CD4-positive, alpha-beta T cell treated with Interferon alpha-2 for 1 hour (primary cell): Measurements from ENCODE around the gene ATOSA.

Source experiments
- DNase-seq, 2 donors: peaks; one replicate each; pipeline ENCODE4 v3.0.0-alpha.2; 2020 to 2022

The ATOSA gene

GRCh38 chr15:52679232-52680040 lies at the start of gene ATOSA:
ATOSA (minus strand) TSS chr15:52679388; CDS start chr15:52678021, 1,367 bp downstream.
- DNase-seq: peak; percentile 91 to 94

GRCh38 chr15:52728899-52729298 lies 49.7 kb upstream of the ATOSA start:
- no peak for DNase-seq

- DNase-seq: no peak
Measured at GRCh38 chr15:52727815-52728214, 48.6 kb upstream of the ATOSA start.

GRCh38 chr15:52726195-52726594 lies 47.0 kb upstream of the ATOSA start:
- DNase-seq: no peak

GRCh38 chr15:52718551-52718950 lies 39.4 kb upstream of the ATOSA start:
- DNase-seq: no peak

- DNase-seq: no peak
Measured at GRCh38 chr15:52717924-52718323, 38.7 kb upstream of the ATOSA start.

- DNase-seq: no peak
Measured at GRCh38 chr15:52717481-52717880, 38.3 kb upstream of the ATOSA start.

GRCh38 chr15:52716536-52716935 lies 37.3 kb upstream of the ATOSA start:
- DNase-seq: no peak

- no peak for DNase-seq
Measured at GRCh38 chr15:52715411-52715810, 36.2 kb upstream of the ATOSA start.

- no peak for DNase-seq
Measured at GRCh38 chr15:52714968-52715367, 35.8 kb upstream of the ATOSA start.

GRCh38 chr15:52710708-52711389 lies 31.7 kb upstream of the ATOSA start:
- no peak for DNase-seq

GRCh38 chr15:52710050-52710707 lies 31.0 kb upstream of the ATOSA start:
- no peak for DNase-seq

- DNase-seq: peak in 1 of 2 donors; percentile 34
Measured at GRCh38 chr15:52709187-52709981, 30.2 kb upstream of the ATOSA start.

GRCh38 chr15:52706091-52706490 lies 26.9 kb upstream of the ATOSA start:
- DNase-seq: no peak

- no peak for DNase-seq
Measured at GRCh38 chr15:52702390-52702789, 23.2 kb upstream of the ATOSA start.

- no peak for DNase-seq
Measured at GRCh38 chr15:52699457-52699856, 20.3 kb upstream of the ATOSA start.

- no peak for DNase-seq
Measured at GRCh38 chr15:52698514-52698913, 19.3 kb upstream of the ATOSA start.

GRCh38 chr15:52697051-52697450 lies 17.9 kb upstream of the ATOSA start:
- no peak for DNase-seq

- DNase-seq: no peak
Measured at GRCh38 chr15:52695154-52695553, 16.0 kb upstream of the ATOSA start.

GRCh38 chr15:52689562-52689961 lies 10.4 kb upstream of the ATOSA start:
- no peak for DNase-seq

GRCh38 chr15:52683580-52683979 lies 4.4 kb upstream of the ATOSA start:
- DNase-seq: peak; percentile 32 to 64

- DNase-seq: peak; percentile 3 to 73
Measured at GRCh38 chr15:52682781-52683180, 3.6 kb upstream of the ATOSA start.

- no peak for DNase-seq
Measured at GRCh38 chr15:52682200-52682599, 3.0 kb upstream of the ATOSA start.
